Fibroblast of skin of abdomen (primary cell): Measurements from ENCODE around the gene HDGFL1. TPM values are rescaled to one million over a fixed set of nuclear protein-coding genes. Genes with fewer than 3 reads are reported as not detected.

ENCODE experiments used
- DNase-seq: peaks from one replicate; pipeline ENCODE4 v3.0.0-alpha.2; 2013
- polyA plus RNA-seq, 2 experiments: library from polyadenylated mRNA; unstranded; fragments of 120-200 nt; gene quantifications; one replicate each; pipeline ENCODE4 v1.2.1, GENCODE V29; 2013; ENCODE audit not compliant: insufficient read length in 2 of 2

The HDGFL1 gene
- not detected for polyA plus RNA-seq (2013, experiment 1 of 2; ENCODE audit: insufficient read length)
- not detected for polyA plus RNA-seq (2013, experiment 2 of 2; ENCODE audit: insufficient read length)

DNA sequence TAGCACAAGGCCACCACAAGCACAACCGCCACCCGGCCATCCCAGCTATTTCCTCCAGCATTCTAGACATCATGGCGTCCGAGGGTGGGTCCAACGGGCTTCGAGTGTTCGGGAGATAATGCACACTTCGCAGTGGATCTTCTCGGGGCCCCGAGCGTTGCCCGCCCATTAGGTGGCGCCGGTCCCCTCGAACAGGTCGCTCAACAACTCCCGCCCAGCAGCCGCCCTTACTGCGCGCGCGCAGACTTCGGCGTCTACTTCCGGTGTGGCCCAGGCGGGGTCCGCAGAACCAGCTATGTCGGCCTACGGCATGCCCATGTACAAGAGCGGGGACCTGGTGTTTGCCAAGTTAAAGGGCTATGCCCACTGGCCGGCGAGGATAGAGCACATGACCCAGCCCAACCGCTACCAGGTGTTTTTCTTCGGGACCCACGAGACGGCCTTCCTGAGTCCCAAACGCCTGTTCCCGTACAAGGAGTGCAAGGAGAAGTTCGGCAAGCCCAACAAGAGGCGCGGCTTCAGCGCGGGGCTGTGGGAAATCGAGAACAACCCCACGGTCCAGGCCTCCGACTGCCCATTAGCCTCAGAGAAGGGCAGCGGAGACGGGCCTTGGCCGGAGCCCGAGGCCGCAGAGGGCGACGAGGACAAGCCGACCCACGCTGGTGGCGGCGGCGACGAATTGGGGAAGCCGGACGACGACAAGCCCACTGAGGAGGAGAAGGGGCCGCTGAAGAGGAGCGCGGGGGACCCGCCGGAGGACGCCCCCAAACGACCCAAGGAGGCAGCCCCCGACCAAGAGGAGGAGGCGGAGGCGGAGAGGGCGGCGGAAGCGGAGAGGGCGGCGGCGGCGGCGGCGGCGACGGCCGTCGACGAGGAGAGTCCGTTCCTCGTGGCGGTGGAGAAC, at the start of gene HDGFL1:
TSS of gene HDGFL1 (plus strand) at position 286 of the 904 bp plus-strand sequence. CDS start at position 296, 10 bp downstream.
- no peak for DNase-seq

DNA sequence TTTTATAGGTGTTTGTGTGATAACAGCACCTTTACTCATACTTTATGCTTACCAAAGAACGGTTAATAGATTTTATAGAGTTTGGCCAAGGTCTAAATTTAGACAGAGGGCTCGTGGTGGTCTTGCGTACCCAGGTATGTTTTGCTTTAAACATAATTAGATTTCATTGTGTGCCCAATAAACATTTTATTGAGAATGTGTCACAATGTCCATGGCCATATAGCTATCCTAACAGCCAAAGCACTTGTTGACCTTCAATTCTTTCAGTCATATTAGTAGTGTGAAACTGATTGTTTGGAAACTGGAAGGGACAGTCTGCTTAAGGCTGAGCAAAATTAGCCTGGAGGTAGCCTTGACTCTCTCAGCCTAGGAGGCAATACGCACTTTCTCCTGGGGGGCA, 48.3 kb upstream of the HDGFL1 start:
- DNase-seq = no peak

DNA sequence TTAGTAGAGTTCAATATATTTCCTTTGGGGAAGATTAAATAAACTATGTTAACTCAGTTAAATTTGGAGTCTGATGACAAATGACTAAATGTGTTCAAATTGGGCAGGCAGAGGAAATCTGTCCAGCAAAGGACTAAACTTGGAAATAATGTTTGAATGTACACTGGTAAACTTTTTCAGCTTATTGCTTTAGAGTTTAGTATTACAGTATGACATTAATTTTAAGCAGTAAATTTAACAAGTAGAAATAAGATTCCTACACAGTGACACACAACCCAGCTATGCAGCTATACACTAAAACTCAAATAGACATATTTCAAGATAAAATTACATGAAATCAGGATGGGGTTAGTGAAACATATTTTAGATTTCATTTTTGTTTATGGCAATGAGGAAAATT, 42.6 kb upstream of the HDGFL1 start:
- peak; percentile 74 for DNase-seq

DNA sequence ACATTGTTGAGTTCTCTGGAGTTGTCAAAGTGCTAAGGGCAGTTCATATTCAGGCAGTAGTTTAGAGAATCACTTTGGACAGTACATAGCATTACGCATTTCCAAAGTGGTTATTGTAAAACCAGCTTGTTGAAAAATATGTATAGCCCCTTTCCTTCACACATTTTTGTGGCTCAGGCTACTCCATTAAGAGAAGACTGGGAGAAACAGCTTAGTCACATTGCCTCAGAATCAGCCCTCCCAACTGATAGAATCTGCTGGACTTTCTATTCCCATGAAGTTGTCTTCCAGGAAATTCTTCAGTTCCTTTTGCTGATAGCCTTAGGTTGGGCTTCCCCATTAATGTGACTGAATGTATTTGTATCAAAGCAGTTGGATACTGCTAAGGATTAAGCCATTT, 39.5 kb upstream of the HDGFL1 start:
- DNase-seq = peak; percentile 55

DNA sequence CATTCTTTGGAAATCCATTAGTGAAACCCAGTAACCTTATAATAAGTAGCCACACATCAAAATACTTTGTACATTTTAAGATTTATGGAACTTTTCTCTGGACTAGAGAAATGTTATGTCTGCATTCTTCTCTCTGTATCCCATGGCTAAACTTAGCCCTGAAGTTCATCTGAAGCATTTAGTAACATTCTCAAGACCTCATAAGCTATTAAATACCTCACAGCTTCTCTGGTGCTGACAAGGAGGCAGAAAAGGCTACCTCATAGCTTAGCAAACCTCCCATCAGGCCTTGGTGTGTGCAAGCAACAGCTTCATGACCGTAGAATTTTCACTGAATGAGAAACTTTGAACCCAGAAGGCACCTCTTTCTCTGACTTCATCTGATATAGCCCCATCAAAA, 38.9 kb upstream of the HDGFL1 start:
- peak; percentile 31 for DNase-seq

DNA sequence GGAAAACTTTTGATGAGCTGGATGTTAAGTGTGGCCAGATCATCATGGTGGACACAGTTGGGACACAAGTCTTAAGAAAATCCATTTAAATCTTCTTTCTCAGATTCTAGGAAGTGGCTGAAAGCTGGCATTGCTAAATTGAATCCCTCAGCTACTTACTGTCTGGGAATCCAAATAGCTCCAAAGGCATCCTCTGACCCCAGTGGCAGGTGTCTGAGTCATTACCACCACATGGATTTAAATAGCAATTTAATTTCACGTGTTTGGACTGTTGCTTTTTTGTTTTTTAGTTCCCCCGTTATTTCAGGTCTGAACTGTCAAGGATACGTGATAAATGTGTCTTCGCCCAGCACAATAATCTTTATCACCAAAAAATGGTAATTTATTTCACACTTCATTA, 33.2 kb upstream of the HDGFL1 start:
- no peak for DNase-seq

DNA sequence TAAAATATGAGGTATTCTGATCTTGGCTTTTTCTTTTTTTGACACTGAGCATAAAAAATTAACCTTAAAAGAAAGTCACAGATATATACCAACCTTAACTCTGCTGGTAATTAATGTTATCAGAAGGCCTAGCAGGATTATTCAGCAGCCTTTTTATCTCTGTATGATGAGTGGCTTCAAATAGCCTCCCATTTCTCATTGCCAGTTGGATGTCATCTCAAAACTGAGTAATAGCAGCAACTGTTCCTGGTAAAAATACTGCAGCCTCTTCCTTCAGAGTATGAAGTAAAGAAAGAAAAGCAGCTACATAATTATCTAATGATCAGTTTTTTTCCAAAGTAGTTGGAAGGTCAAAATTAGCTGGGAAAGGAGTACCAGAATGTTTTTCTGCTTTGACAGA, 24.9 kb upstream of the HDGFL1 start:
- no peak for DNase-seq

DNA sequence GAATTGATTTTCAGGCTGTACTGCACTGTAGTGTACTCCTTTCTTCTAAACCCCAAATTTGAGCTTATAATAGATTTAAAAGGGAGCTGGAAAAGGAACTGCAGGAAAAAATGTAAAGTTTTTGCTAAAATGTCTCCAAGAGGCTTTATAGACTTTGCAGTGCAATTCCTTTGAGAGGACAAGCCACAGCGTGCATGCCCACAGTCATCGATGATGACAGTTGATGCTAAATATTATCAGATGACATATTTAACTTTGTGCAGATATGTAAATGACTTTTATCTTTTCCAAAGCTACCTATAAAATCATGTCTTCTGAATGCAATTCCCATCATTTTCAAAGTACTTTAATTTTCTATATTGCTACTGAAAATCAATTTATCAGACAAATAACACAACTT, 24.3 kb upstream of the HDGFL1 start:
- no peak for DNase-seq

DNA sequence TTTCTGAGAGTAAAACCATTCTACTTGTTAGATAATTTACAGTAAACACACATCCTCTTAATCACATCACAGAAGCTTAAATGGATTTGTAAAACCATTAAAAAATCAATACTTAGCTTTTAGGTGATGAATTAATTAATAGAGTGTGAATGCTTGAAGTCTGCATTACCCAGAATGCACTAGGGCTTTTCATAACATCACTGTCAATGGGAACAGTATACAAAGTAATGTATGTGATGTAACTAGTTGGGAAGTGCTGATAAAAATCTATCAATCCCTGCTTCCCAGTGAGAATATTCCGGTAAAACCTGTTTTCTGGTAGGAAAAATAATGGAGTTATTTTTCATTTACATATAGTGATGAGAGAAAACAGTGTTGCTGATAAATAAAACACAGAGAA, 23.1 kb upstream of the HDGFL1 start:
- DNase-seq = no peak

DNA sequence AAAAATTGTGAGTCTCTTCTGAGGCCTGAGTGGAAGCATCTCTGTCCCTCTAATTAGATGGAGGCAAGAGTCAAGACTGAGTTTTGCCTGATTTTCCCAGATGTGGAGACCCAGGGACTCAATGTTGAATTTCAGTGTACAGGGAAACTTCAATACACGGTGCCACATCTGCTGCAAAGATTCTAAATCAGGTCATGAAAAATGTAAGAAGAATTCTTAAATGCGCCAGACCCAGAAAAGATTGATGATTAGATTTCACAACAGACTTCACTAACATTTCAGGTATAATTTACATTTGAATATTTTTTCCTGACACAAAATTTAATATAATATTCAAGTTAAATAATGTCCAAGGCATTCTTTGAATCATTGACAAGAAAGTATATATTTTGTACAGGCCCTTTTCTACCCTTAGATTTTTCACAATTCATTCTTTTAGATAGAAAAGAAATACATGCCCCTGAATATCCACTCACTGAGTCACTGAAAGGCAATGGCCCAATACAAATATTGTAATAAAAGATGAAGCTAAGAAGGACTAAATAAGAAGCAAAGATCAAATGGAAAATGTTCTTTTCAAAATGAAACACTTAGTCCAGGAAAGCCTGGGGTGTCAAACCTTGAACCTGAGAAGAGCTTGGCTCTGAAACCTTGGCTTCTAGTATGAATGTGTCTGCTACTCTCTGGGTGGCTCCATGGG, 18.2 kb upstream of the HDGFL1 start:
- DNase-seq = peak; percentile 23

DNA sequence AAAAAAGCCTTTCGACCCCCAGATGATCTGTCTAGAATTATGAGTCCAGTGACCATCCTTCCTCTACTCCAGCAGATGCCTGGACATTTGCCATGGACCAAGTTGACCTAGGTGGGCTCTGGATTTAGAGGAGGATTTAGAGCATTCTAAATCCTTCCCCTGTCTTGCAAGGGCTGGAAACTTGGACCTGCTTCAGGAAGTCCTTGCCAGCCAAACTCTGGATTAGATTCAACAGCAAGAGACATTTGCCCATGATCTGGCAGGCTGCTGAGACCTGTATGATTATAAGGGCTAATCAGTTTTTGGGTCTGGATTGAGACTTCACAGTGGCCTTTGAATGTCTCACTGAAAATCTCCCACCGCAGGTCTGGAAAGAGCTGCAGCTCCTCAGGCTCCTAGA, 13.1 kb upstream of the HDGFL1 start:
- no peak for DNase-seq

DNA sequence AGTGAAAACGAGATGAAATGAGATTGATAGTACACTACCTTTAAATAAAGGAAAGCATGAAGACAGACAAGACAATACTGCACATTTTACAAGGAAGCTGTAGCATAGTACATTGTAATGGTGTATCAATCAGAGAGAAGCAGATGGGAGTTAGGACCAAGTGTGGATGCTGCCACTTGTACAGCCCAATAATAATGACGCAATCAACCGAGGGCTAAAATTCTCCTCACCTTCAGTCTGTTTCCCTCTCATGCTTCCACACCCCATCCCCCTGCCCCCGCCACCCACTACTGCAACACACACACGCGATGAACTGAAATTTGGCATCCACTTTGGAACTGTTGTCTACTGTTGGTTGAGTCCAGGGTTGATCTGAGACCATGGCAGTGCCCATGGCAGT, 12.4 kb upstream of the HDGFL1 start:
- no peak for DNase-seq

DNA sequence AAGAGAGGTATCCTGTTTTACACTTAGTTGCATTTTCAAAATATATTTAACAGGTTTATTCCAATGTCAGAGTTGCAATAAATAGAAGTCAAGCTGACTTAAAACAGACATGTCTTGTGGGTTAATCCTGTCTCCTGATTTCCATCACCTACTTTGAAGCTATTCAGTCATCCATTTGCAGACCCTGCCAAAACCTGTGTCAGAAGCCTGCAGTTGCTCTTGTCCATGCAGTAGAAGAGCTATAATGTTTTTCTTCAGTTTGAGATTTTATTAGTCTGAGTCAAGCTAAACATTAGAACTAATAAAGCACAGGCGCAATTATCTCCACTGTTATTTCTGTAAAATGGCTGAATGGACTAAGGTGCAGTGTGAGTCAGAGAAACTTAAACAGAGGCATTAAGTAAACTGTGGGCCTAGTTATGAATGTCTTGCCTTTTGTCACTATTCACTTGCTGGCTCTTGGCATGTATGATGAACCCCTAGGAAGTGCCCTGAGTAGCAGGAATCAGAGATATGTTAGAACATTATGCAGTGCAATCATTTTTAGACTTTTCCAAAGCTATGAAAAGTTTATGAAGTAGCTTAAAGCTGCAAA, 11.0 kb upstream of the HDGFL1 start:
- DNase-seq = no peak

DNA sequence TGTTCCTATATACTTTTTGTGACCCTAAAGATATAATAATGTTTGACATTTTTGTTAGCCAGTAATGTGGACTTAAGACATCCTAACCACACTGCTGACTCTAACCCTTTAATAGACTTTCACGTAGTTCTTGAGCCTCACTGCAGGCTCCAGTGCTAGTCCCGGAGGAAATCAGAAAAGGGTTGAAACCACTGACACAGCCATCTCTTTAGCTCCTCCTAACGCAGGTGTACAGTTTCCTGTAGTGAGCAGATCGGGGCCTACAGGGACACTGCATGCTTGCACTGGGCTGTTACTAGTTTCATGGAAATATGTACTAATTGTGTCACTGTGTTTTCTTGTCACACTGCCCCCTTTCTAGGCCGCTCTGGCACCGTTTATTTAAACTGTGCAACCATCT, 512 bp upstream of the HDGFL1 start:
- DNase-seq = no peak

DNA sequence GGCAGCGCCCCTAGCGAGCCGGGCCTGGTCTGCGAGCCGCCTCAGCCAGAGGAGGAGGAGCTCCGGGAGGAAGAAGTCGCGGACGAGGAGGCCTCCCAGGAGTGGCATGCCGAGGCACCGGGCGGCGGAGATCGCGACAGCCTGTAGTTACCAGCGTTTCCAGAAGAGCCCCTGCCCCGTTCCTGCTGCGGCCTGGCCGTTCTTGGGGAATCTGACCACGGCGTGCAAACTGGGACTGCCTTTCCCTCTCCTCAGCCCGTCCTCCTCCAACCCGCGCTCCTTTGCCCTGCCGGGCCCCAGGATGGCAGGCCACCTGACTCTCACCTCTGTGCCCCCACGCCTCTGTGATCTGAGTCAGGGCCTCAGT, 802 bp downstream of the HDGFL1 start:
- no peak for DNase-seq

DNA sequence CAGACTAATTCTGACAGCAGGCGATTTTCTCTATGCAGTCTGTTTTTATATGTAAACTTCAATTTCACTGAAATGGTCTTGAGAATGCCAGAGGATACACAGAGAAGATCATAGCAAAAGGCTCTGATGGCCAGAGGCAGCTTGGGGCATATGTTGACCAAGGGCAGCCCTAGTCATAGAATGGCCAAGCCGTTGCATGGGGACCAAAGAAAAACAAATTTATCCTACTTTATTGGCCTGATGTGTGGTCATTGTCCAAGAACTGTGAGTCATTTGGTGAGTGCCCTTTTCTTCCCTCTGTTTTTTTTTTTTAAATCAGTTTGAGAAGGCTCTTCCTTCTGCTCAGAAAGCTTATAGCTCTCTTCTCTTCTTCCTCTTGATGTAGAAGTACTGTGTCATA, 5.8 kb downstream of the HDGFL1 start:
- no peak for DNase-seq

DNA sequence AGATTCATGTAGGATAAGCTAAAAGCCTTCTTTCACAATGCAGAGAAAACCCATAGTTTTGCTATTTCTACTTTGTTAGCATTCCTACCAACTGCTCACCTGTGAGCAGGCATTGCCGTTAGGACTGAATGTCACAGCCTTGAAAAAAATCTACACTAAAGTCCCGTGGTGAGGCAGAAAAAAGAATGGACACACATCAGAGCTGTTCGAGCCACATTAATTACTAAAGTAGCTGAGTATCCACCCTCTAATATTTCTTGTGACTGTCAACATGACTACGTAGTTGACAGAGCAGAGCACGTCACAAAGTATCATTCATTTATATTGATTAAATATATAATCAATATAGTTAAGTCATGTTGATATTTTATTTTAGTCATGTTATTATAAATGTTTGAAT, 10.1 kb downstream of the HDGFL1 start:
- no peak for DNase-seq

DNA sequence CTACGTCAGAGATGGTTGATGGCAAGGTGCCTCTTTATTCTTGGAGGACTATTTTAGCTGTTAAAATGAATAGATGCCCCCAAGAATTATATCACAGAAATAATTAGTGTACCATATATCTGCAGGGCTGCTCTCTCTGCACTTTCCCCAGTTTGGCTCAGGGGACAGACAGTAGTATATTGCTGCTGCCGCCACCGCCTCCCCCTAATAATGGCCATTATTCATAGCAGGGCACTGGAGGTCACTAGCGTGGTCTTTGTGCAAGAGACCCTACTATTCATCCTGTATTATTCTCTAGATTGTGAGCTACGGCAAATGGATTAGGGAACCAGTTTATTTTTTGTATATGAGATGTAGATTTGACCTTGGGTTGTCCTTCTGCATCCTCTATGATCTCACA, 11.0 kb downstream of the HDGFL1 start:
- no peak for DNase-seq

DNA sequence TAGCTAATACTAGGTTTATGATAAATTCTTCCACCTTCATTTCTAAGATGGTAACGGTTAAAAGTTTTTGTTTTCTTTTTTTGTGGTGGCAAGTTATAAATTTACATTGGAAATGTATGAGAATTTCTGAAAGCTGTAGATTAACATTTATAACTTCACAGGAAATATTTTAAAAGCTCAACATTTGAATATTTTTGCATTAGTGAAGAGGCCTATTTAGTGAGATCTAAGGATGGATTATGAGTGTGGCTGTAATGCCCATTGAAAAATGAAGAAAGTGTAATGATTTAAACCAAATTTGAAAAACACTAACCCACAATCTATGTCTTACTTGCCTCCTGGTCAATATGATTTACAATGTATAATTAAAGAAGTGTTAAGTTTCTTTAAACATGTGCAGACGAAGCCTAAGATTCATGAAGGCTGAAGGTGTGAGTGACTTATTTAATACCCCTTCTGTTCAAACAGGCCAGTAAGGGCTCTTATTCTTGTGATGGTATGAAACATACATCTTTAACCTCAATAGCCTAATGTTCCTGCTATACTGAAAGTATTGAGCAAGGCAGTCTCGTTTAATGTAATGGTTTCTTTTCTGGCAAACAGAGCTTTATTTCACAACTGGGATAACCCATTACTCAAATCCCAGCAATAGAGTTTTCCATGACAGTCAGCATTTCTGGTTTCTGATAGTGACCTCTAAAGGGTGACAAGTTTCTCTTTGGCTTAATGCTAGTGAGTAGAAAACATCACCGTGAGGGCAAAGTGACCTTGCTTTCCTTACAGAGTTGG, 13.2 kb downstream of the HDGFL1 start:
- DNase-seq = no peak

DNA sequence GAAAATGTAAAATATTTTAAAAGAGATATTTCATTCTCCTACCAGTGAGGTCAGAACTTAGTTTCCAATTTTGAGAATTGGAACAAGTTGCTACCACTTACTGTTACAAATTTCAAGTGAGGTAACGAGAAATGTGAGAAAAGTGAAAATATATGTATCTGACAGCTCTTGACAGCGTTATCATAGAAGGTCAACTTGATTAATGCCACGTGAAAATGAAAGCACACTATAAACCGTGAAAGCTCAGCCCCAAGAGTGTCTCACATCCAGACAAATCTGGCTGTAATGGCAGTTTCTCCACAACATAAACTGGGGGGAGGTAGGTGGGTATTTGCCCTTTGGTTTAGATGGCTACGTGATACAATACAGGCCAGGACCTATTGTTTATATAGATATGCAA, 13.9 kb downstream of the HDGFL1 start:
- no peak for DNase-seq

DNA sequence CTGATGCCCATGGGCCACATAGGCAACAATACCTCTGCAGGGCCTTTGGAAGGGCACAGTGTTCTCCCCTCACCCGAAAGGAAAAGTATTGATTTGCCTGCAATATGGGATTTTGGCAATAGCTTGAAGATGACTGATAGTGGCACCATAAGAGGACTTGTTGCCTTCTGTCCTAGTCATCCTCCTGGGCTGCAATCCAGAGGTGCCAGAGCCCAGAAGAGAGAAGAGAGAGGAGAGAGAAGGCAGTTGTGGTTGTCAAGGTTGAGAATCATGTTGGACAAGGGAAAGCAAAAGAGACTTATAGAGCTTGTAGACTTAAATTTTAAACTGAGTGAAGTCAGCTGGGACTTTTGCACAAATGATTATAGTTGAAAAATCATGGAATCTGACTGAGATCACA, 14.6 kb downstream of the HDGFL1 start:
- no peak for DNase-seq

DNA sequence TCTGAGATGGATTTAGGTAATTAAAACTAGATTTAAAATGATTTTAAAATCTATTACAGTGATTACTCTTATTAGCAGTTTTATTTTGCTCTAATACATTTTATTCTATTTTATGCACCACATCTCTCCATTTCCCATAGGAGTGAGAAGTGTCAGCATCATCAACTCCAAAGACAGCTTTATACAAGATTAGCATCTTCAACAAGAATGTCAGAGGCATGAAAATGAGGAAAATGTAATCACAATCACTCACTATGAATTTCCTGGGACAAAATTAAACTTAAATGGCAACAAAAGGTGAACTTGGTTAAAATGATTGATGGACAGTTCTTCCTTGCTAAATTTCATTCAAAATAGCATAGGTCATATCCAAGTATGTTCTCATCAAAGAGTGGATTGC, 19.8 kb downstream of the HDGFL1 start:
- DNase-seq = no peak

DNA sequence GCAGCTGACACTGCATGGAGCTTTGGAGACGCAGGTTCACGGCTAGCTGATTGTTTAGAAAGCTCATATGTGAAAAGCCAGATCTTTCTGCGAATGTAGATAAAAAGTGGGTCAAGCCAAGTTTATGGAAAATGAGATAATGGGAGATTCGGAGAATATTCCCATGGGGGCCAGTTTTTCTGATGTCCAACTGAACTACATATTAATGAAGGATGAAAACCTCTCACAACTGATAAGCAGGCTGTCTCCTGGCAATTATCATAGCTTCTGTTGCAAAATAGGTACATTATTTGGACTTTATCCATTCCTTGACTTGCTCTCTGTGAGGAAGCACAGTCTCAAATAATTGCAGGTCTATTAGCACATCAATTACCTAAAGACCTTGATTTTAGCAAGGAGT, 21.1 kb downstream of the HDGFL1 start:
- no peak for DNase-seq
